Measurements from ENCODE around the gene TRIO.

GRCh38 chr5:14197056-14197455 is 53.9 kb downstream of the TRIO start:
- TF ChIP-seq CTCF (IDR thresholded peaks at IDR 0.05; ENCODE audit: borderline replicate concordance, extremely low read depth, low read length, poor library complexity, severe bottlenecking) = no peak
- no peak for TF ChIP-seq EZH2 (IDR thresholded peaks at IDR 0.05; ENCODE audit: borderline replicate concordance, low read depth, low read length, severe bottlenecking)
